Measurements from ENCODE around the gene RSRC1.
"Not testable (repeated sequence)": the region's sequence is repeated elsewhere in the genome, so short reads cannot be mapped to it uniquely, and the experiment has no call there.

RSRC1 gene

GRCh38 chr3:158540066-158540465, 430.2 kb downstream of the RSRC1 start:
- H3K79me2 ChIP-seq (ENCODE audit: low read length), result no peaks in the 10 kb centered on the region
- no peaks in the 10 kb centered on the region for H3K27me3 ChIP-seq (ENCODE audit: low read depth, low read length)
- no peak overlapping the region for H3K27ac ChIP-seq (ENCODE audit: low read length)
- peaks cover 3% of the 10 kb centered on the region for H3K36me3 ChIP-seq (replicated peaks; ENCODE audit: low read depth, low read length)
- H3K4me3 ChIP-seq (ENCODE audit: low read length), result no peak overlapping the region
- no peak overlapping the region for H3K4me2 ChIP-seq (ENCODE audit: low read length)
- H4K20me1 ChIP-seq (ENCODE audit: insufficient read depth, low read length), result no peaks in the 10 kb centered on the region
- no peaks in the 10 kb centered on the region for H3K9me3 ChIP-seq (ENCODE audit: insufficient read depth, low read length)
- H3K9ac ChIP-seq (ENCODE audit: low read length), result no peak overlapping the region
- TF ChIP-seq EZH2phosphoT487 (IDR thresholded peaks at IDR 0.05; ENCODE audit: low read depth) (no peak), CTCF (IDR thresholded peaks at IDR 0.05; ENCODE audit: low read depth, low read length) (no peak)
- no peak overlapping the region for H2AFZ ChIP-seq (ENCODE audit: low read depth, low read length)
- H3K4me1 ChIP-seq (ENCODE audit: low read length), result peaks cover 7% of the 10 kb centered on the region; the same call in 1 of the 2 replicates

GRCh38 chr3:158548691-158549090, 438.8 kb downstream of the RSRC1 start:
- no peak for TF ChIP-seq CTCF (IDR thresholded peaks at IDR 0.05; ENCODE audit: low read depth, low read length)
- no peak for TF ChIP-seq EZH2phosphoT487 (IDR thresholded peaks at IDR 0.05; ENCODE audit: low read depth)
- Histone ChIP-seq H3K79me2 (ENCODE audit: low read length) (no peaks in the 10 kb centered on the region), H3K4me1 (ENCODE audit: low read length) (no peaks in the 10 kb centered on the region), H3K36me3 (replicated peaks; ENCODE audit: low read depth, low read length) (peaks cover 3% of the 10 kb centered on the region), H3K9ac (ENCODE audit: low read length) (no peak overlapping the region), H3K4me2 (ENCODE audit: low read length) (no peak overlapping the region), H3K27me3 (ENCODE audit: low read depth, low read length) (no peaks in the 10 kb centered on the region), H3K27ac (ENCODE audit: low read length) (no peak overlapping the region), H3K4me3 (ENCODE audit: low read length) (no peak overlapping the region), H2AFZ (ENCODE audit: low read depth, low read length) (no peak overlapping the region), H3K9me3 (ENCODE audit: insufficient read depth, low read length) (no peaks in the 10 kb centered on the region), H4K20me1 (ENCODE audit: insufficient read depth, low read length) (no peaks in the 10 kb centered on the region)

GRCh38 chr3:158549938-158550337, 440.0 kb downstream of the RSRC1 start:
- not testable (repeated sequence) for H3K27ac ChIP-seq (ENCODE audit: low read length); H3K27me3 ChIP-seq (ENCODE audit: low read depth, low read length); H3K4me1 ChIP-seq (ENCODE audit: low read length); H3K79me2 ChIP-seq (ENCODE audit: low read length); H3K4me2 ChIP-seq (ENCODE audit: low read length); H3K9me3 ChIP-seq (ENCODE audit: insufficient read depth, low read length); H3K9ac ChIP-seq (ENCODE audit: low read length); H4K20me1 ChIP-seq (ENCODE audit: insufficient read depth, low read length); H3K36me3 ChIP-seq (replicated peaks; ENCODE audit: low read depth, low read length); H3K4me3 ChIP-seq (ENCODE audit: low read length); H2AFZ ChIP-seq (ENCODE audit: low read depth, low read length)

- Histone ChIP-seq H3K27ac (ENCODE audit: low read length) (no peak overlapping the region), H3K79me2 (ENCODE audit: low read length) (no peaks in the 10 kb centered on the region), H3K9me3 (ENCODE audit: insufficient read depth, low read length) (no peaks in the 10 kb centered on the region), H2AFZ (ENCODE audit: low read depth, low read length) (no peak overlapping the region), H3K9ac (ENCODE audit: low read length) (no peak overlapping the region), H3K36me3 (replicated peaks; ENCODE audit: low read depth, low read length) (no peaks in the 10 kb centered on the region), H3K27me3 (ENCODE audit: low read depth, low read length) (no peaks in the 10 kb centered on the region), H4K20me1 (ENCODE audit: insufficient read depth, low read length) (no peaks in the 10 kb centered on the region), H3K4me3 (ENCODE audit: low read length) (no peak overlapping the region), H3K4me1 (ENCODE audit: low read length) (no peaks in the 10 kb centered on the region), H3K4me2 (ENCODE audit: low read length) (no peak overlapping the region)
- TF ChIP-seq CTCF (IDR thresholded peaks at IDR 0.05; ENCODE audit: low read depth, low read length), result no peak
- TF ChIP-seq EZH2phosphoT487 (IDR thresholded peaks at IDR 0.05; ENCODE audit: low read depth), result no peak
Observed at GRCh38 chr3:158552124-158552523, 442.2 kb downstream of the RSRC1 start.

- no peaks in the 10 kb centered on the region for H3K36me3 ChIP-seq (replicated peaks; ENCODE audit: low read depth, low read length)
- no peaks in the 10 kb centered on the region for H3K79me2 ChIP-seq (ENCODE audit: low read length)
- H4K20me1 ChIP-seq (ENCODE audit: insufficient read depth, low read length), result no peaks in the 10 kb centered on the region
- TF ChIP-seq EZH2phosphoT487 (IDR thresholded peaks at IDR 0.05; ENCODE audit: low read depth) (no peak), CTCF (IDR thresholded peaks at IDR 0.05; ENCODE audit: low read depth, low read length) (no peak)
- H3K27ac ChIP-seq (ENCODE audit: low read length), result no peak overlapping the region
- H3K9me3 ChIP-seq (ENCODE audit: insufficient read depth, low read length), result no peaks in the 10 kb centered on the region
- H3K27me3 ChIP-seq (ENCODE audit: low read depth, low read length), result no peaks in the 10 kb centered on the region
- no peak overlapping the region for H2AFZ ChIP-seq (ENCODE audit: low read depth, low read length)
- H3K9ac ChIP-seq (ENCODE audit: low read length), result no peak overlapping the region
- H3K4me1 ChIP-seq (ENCODE audit: low read length), result no peaks in the 10 kb centered on the region
- H3K4me3 ChIP-seq (ENCODE audit: low read length), result no peak overlapping the region
- no peak overlapping the region for H3K4me2 ChIP-seq (ENCODE audit: low read length)
Observed at GRCh38 chr3:158559504-158559903, 449.6 kb downstream of the RSRC1 start.
